ENCODE data around the gene POC1A.
"Not testable (repeated sequence)": the region's sequence is repeated elsewhere in the genome, so short reads cannot be mapped to it uniquely, and the experiment has no call there.

Gene POC1A

DNA sequence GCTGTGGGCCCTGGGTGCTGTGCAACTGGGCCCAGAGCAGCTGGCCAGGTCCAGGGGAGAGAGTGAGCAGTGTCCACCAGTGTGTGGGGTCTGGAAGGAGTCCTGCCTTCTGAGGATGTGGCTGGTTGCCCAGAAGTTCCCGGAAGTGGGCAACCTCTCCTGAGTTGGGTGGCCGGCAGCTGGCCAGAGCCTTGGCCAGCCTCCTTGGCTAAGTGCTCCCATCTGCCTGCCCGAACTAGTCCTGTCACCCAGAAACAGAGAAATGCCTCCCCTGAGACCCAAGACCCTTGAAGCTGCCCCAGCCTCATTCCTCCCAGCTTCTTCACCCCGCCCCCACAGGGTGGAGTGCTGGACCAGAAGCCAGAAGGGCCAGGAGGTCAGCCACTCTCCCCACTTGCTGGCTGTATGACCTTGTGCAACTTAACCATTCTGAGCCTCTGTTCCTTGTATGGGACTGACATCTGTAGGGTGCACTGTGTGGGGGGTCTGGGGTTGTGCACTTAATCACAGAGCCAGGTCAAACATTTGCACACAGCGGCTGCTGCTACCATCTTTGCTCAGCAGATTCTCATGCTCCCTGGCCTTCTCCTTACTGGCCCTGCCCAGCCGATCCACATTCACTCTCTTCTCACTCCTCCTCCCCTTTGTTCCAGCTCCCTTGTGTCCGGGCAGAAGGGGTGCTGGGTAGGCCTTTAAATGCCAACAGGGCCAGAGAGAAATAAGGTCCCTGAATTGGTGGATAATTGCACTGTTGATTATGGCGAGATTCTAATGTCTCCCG lies 36.3 kb upstream of the POC1A start:
- H3K4me3 Mint-ChIP-seq = no peak overlapping the region
- H3K27ac Mint-ChIP-seq = no peak overlapping the region
- H3K27me3 Mint-ChIP-seq = no peaks in the 10 kb centered on the region
- no peaks in the 10 kb centered on the region for H3K9me3 Mint-ChIP-seq
- peaks cover 9% of the 10 kb centered on the region for H3K4me1 Mint-ChIP-seq
- no peak for ATAC-seq
- H3K36me3 Mint-ChIP-seq = no peaks in the 10 kb centered on the region

DNA sequence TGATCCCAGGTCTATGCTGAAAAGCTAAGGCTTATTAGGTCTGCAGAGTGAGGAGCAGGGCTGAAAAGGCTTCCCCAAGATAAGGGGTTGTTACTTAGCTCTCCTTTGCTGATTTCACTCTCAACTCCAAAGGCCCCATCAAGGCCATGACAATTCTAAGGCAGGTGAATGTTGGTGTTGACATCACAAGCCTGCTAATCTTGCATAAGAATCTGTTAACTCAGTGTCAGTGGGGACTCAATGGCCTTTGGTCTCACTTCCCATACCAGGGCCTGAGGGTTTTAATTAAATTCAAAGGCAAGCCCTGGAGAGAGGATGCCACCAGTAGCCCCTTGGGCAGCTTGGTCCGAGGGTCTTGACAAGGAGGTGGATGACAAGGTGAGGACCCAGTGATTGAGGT lies 34.3 kb upstream of the POC1A start:
- H3K4me3 Mint-ChIP-seq = no peak overlapping the region
- no peaks in the 10 kb centered on the region for H3K27me3 Mint-ChIP-seq
- H3K27ac Mint-ChIP-seq = peak overlapping the region; percentile 74
- no peak for ATAC-seq
- no peaks in the 10 kb centered on the region for H3K9me3 Mint-ChIP-seq
- no peaks in the 10 kb centered on the region for H3K36me3 Mint-ChIP-seq
- peaks cover 9% of the 10 kb centered on the region for H3K4me1 Mint-ChIP-seq

DNA sequence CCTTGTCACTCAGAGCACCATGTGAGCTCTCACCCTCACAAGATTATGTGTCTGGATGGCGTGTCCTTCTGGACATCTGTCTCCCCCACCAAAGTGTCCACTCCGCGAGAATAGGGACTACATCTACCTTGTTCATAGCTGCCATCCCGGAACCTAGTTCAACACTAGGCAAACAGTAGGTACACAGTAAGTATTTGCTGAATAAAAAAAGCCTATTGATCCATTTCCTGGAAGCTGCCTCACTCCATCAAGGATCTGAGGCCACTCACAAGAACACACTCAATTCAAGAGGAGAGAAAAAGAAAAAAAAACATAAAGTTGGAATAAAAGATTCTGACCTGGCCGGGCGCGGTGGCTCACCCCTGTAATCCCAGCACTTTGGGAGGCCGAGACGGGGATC lies 32.5 kb upstream of the POC1A start:
- H3K4me1 Mint-ChIP-seq = peaks cover 9% of the 10 kb centered on the region
- H3K9me3 Mint-ChIP-seq = no peaks in the 10 kb centered on the region
- no peak overlapping the region for H3K4me3 Mint-ChIP-seq
- no peak for ATAC-seq
- H3K36me3 Mint-ChIP-seq = no peaks in the 10 kb centered on the region
- no peaks in the 10 kb centered on the region for H3K27me3 Mint-ChIP-seq
- H3K27ac Mint-ChIP-seq = no peak overlapping the region

DNA sequence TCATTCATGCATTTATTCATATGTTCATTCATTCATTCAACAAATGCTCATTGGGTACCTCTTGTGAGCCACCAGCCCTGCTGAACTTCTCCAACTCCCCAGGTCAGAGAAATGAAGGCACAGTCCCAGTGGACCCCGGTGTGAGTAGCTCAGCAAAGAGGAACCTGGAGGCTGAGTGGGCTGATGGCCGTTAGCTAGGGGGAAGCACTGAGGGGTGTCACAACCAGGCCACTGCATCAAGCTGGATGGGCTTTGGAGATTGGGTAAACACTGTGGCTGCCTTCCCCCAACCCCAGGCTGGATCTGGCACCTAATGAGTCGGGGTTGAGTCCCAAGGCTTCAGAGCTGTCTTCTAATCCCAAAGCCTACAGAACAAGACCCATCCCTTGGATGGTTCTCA lies 31.6 kb upstream of the POC1A start:
- no peak overlapping the region for H3K4me3 Mint-ChIP-seq
- no peaks in the 10 kb centered on the region for H3K9me3 Mint-ChIP-seq
- no peaks in the 10 kb centered on the region for H3K36me3 Mint-ChIP-seq
- no peaks in the 10 kb centered on the region for H3K27me3 Mint-ChIP-seq
- no peak overlapping the region for H3K27ac Mint-ChIP-seq
- no peak for ATAC-seq
- peaks cover 10% of the 10 kb centered on the region for H3K4me1 Mint-ChIP-seq

DNA sequence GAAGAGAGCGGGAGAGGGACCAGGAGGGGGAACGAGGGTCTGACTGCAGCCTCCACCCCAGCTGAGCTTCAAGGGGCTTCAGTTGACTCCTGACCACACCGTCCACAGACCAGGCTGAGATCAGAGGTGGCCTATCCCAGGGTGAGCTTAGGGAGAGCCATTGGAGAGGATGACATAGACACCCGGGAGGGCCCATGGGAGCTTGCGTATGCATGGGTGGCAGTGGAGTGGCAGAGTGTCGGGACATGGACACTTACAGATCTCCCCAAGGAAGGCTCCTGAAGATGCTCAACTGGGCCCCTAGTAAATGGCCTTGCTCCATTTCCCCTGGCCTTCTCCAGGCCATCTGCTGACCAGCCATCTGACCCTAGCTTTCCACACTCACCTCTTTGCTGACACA lies 31.1 kb upstream of the POC1A start:
- no peak for ATAC-seq
- H3K9me3 Mint-ChIP-seq = no peaks in the 10 kb centered on the region
- no peak overlapping the region for H3K4me3 Mint-ChIP-seq
- H3K27me3 Mint-ChIP-seq = no peaks in the 10 kb centered on the region
- no peak overlapping the region for H3K27ac Mint-ChIP-seq
- no peaks in the 10 kb centered on the region for H3K36me3 Mint-ChIP-seq
- peaks cover 15% of the 10 kb centered on the region for H3K4me1 Mint-ChIP-seq

DNA sequence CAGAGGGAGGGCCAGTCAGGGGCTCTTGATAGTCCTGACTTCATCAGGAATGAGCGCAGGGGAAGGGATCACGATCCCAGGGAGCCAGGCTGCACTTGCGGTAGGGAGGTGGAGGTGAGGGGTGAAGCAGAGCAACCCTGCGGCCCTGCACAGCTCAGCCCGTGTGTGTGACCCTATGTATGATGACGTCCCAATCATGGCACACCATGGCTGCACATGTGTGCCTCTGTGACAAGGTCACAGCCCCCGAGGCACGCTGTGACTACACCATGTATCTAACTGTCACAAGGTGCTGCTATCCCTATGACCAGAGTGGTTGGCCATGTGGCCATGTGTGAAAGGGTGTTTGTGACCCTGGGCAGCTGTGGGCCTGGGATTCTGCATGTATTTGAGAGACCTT lies 30.5 kb upstream of the POC1A start:
- no peak for ATAC-seq
- Mint-ChIP-seq H3K4me1 (peaks cover 19% of the 10 kb centered on the region), H3K27me3 (no peaks in the 10 kb centered on the region), H3K36me3 (no peaks in the 10 kb centered on the region), H3K9me3 (no peaks in the 10 kb centered on the region), H3K4me3 (no peak overlapping the region), H3K27ac (no peak overlapping the region)

DNA sequence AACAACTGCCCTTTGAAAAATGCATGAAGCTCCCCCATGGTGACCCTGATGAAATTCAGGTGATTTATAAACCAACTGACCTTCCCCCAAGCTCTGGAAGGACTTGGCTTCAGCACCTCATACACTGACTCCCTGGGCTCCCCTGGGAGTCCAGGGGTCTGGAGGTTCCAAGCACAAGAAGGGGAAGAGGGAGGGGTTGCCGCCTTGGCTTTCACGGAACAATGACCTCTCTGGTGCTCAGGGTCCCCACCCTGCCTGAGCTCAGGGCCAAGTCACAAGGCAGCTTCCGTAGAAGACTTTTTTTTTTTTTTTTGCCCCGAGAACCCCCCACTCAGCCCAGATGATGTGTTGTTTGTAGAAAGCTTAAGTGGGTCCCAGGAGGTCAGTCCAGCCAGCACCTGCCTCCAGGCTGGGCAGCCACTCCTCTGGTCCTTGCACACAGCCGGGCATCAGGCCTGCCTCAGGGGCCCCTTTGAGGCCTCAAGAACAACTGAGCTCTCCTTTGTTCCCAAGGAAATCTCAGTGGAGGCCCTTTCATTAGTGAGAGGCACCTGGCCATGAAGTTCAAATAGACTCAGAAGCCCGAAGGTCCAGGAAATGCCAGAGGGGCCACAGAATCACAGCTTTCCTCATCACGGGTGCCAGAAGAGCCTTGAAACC lies 29.7 kb upstream of the POC1A start:
- no peak overlapping the region for H3K27ac Mint-ChIP-seq
- no peak overlapping the region for H3K4me3 Mint-ChIP-seq
- peaks cover 13% of the 10 kb centered on the region for H3K4me1 Mint-ChIP-seq
- no peaks in the 10 kb centered on the region for H3K27me3 Mint-ChIP-seq
- ATAC-seq = no peak
- no peaks in the 10 kb centered on the region for H3K9me3 Mint-ChIP-seq
- no peaks in the 10 kb centered on the region for H3K36me3 Mint-ChIP-seq

DNA sequence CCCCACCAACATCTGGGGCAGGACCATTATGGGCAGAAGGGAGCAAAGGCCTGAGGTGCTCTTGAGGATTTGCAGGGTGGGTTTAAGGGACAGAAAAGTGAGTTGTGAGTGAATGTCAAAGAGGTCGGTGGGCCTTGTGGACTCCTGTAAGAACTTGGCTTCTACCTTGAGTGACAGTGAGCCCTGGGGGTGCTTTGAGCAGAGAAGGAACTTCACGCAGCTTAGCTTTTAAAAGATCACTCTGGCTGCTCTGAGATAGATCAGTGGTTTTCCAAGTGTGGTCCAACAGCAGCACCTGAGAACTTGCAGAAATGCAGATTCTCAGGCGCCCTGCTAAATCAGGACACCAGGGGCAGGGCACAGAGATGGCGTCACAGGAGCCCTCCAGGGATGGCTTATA lies 28.5 kb upstream of the POC1A start:
- Mint-ChIP-seq H3K4me1 (peaks cover 10% of the 10 kb centered on the region), H3K27me3 (no peaks in the 10 kb centered on the region), H3K36me3 (no peaks in the 10 kb centered on the region), H3K27ac (no peak overlapping the region), H3K4me3 (no peak overlapping the region), H3K9me3 (no peaks in the 10 kb centered on the region)
- ATAC-seq = no peak

DNA sequence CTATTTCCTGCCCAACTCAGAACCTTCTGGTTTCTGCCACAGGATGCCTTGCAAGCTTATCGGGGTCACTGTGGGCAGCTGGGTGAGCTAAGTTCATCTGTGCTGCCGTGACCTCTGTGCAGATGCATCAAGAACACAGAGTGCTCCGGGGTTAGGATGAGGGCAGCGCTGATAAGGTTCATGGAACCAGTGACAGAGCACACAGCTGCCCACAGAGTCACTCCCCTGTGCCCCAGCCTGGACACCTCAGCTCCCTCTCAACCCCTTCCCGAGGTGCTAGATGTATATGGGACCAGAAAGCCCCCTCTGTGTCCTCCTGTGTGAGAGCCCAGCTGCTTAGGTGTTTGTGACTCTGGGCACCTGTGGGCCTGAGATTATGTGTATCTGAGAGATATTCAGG lies 28.0 kb upstream of the POC1A start:
- no peak overlapping the region for H3K27ac Mint-ChIP-seq
- H3K27me3 Mint-ChIP-seq = no peaks in the 10 kb centered on the region
- no peaks in the 10 kb centered on the region for H3K36me3 Mint-ChIP-seq
- H3K4me3 Mint-ChIP-seq = no peak overlapping the region
- ATAC-seq = no peak
- H3K9me3 Mint-ChIP-seq = no peaks in the 10 kb centered on the region
- peaks cover 10% of the 10 kb centered on the region for H3K4me1 Mint-ChIP-seq

DNA sequence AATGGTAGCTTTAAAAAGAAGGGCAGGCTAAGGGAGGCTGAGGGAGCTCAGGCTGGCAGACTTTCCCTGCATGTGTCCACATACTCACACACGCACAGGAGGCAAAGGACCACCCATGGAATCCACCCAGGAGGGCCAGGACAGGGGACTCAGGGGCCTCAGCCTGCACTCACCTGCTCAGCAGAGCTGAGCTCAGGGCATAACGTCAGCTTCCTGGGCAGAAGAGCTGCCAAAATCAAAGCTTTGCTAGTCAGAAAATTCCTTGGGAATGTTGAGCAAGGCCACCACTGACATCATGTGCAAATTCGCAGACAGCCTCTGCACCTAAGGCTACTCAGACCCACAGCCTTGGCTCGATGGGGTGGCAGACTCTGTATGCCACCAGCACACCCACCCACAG lies 27.3 kb upstream of the POC1A start:
- no peak overlapping the region for H3K4me3 Mint-ChIP-seq
- no peaks in the 10 kb centered on the region for H3K9me3 Mint-ChIP-seq
- no peaks in the 10 kb centered on the region for H3K27me3 Mint-ChIP-seq
- H3K27ac Mint-ChIP-seq = no peak overlapping the region
- H3K4me1 Mint-ChIP-seq = peaks cover 10% of the 10 kb centered on the region
- ATAC-seq = no peak
- no peaks in the 10 kb centered on the region for H3K36me3 Mint-ChIP-seq

DNA sequence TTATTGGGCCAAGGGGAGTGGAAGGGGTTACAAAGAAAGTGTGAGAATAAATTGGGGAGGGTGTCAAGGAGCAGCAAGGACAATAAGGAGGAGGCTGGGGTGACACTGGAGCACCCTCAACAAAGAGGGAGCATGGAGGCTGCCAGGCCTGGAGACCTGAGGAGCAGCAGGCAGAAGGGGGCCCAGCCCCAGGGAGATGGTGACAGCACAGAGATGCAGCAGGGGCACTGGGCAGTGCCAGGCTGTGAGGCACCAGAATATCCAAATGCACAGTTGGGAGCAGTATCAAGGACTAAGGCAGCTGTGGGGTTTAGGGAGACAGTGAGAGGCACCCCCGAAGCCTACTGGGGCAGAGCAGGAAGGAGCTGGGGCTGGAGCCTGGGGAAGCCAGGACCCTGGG lies 24.3 kb upstream of the POC1A start:
- H3K27ac Mint-ChIP-seq = no peak overlapping the region
- H3K27me3 Mint-ChIP-seq = peaks cover 15% of the 10 kb centered on the region
- no peak overlapping the region for H3K4me3 Mint-ChIP-seq
- H3K36me3 Mint-ChIP-seq = no peaks in the 10 kb centered on the region
- no peaks in the 10 kb centered on the region for H3K9me3 Mint-ChIP-seq
- ATAC-seq = no peak
- peaks cover 10% of the 10 kb centered on the region for H3K4me1 Mint-ChIP-seq

DNA sequence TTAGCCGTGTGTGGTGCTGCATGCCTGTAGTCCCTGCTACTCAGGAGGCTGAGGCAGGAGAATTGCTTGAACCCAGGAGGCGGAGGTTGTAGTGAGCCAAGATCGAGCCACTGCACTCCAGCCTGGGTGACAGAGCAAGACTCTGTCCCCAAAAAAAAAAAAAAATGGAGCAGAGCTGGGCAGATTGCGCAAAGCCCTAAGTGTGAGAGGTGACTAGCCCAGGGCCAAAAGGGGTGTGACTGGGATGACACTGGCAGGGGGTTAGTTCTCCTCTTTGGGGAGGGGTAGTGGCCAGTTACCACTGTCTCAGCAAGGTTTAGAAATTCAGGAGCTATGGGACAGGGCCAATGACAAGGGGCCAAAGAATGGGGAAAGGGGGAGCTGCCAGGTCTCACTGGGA lies 23.9 kb upstream of the POC1A start:
- not testable (repeated sequence) for H3K36me3 Mint-ChIP-seq, ATAC-seq, H3K4me1 Mint-ChIP-seq, H3K9me3 Mint-ChIP-seq, H3K4me3 Mint-ChIP-seq, H3K27ac Mint-ChIP-seq
- H3K27me3 Mint-ChIP-seq = peaks cover 15% of the 10 kb centered on the region

DNA sequence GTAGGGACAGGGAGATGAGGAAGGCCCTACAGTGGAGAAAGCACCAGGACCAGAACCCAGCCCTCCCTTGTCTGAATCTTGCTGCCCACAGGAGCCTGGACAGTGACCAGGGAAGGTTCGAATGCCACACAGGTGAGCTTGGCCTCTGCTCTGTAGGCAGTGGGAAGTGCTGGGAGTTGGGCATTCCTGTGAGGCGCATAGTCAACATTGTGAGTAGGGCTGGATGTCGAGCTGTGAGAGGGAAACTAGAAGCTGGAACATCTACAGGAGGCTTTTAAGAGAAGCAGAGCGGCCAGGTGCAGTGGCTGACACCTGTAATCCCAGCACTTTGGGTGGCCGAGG lies 23.4 kb upstream of the POC1A start:
- H3K27ac Mint-ChIP-seq = no peak overlapping the region
- no peaks in the 10 kb centered on the region for H3K9me3 Mint-ChIP-seq
- H3K27me3 Mint-ChIP-seq = peaks cover 15% of the 10 kb centered on the region
- no peaks in the 10 kb centered on the region for H3K36me3 Mint-ChIP-seq
- peaks cover 10% of the 10 kb centered on the region for H3K4me1 Mint-ChIP-seq
- H3K4me3 Mint-ChIP-seq = no peak overlapping the region
- no peak for ATAC-seq

DNA sequence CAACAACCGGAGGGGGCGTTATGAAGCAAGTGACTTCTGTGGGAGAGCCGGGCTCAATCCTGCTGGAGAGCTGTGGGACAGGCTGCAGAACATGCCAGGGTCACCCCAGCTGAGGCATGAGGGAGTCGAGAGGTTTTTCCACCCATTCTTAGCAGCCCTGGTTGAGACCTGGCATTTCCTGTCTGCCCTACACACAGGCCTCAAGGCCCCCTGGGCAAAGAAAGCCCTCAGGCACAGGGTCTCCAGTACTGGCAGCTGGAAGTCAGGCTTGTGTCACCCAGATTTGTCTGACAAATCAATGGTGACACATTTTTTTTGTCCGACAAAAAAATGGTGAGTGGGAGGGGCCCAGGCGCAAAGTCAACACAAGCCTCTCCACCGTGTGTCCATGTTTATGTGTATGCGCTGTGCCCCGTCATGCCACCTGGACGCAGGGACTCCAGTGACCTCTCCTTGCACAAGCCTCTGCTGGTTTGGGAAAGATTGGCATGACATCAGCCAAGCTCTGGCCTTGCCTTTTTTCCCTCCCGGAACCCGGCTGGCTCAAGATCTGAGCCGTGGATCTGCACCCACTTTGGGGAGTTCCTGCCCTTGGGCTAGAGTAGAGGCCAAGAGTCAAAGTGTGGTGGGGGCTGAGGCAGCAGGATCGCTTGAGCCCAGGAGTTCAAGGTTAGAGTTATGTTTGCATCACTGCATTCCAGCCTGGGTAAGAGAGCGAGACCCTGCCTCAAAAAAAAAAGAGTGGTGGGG lies 22.9 kb upstream of the POC1A start:
- peaks cover 10% of the 10 kb centered on the region for H3K4me1 Mint-ChIP-seq
- no peaks in the 10 kb centered on the region for H3K36me3 Mint-ChIP-seq
- ATAC-seq = no peak
- no peak overlapping the region for H3K4me3 Mint-ChIP-seq
- H3K27me3 Mint-ChIP-seq = peaks cover 15% of the 10 kb centered on the region
- H3K9me3 Mint-ChIP-seq = no peaks in the 10 kb centered on the region
- no peak overlapping the region for H3K27ac Mint-ChIP-seq

DNA sequence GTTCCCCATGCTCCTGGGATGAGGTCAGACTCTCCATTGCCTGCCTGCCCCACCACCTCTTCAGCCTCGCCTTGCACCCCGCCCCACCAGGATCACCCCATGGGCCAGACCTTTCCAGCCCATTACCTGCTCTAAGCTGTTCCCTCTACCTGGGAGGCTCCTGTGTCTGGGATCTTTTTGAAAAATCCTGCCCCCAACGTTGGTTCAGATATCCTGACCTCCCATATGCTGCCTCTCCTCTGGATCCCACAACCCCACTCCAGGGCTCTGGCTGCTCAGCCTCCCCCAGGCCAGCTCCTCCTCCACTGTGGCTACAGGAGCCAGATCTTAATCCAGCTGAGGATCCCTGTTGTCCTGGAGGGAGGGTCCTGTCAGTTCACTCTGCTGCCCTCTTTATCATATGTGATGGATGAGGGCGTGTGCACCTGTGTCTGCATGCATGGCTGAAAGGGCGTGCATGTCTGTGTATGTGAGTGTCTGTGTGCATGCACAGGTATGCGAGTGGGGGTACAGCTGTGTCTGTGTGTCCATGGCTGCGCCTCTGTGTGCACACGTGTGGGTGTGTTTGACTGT lies 22.0 kb upstream of the POC1A start:
- Mint-ChIP-seq H3K36me3 (no peaks in the 10 kb centered on the region), H3K27ac (no peak overlapping the region)

More for the DNA sequence above, 22.0 kb upstream of the POC1A start:
- Mint-ChIP-seq H3K9me3 (no peaks in the 10 kb centered on the region), H3K27me3 (peaks cover 15% of the 10 kb centered on the region), H3K4me1 (peaks cover 10% of the 10 kb centered on the region), H3K4me3 (no peak overlapping the region)
- no peak for ATAC-seq
